SU-DHL-6 (cell line): ENCODE results near the gene GYPC.

Experiments
- H2AFZ ChIP-seq: fragments of 200-600 bp; sonication (generic); 2 replicates; pipeline ENCODE4 v1.6.1; 2014; ENCODE audit warnings: low read depth, mild to moderate bottlenecking, moderate library complexity, mixed read lengths, antibody characterized with exemption, low read length; ENCODE audit not compliant: severe bottlenecking
- H3F3A ChIP-seq: fragments of 200-600 bp; shearing (Covaris generic); 2 replicates; pipeline ENCODE4 v1.6.0; 2016; ENCODE audit warnings: antibody characterized with exemption, mild to moderate bottlenecking; ENCODE audit not compliant: insufficient read depth
- H3K27ac ChIP-seq: fragments of 200-600 bp; sonication (generic); 2 replicates; pipeline ENCODE4 v1.5.1; 2016; ENCODE audit warnings: low read depth, mild to moderate bottlenecking, low read length, moderate library complexity, mixed read lengths
- H3K27me3 ChIP-seq: fragments of 200-600 bp; sonication (generic), shearing (Covaris generic); 2 replicates; pipeline ENCODE4 v1.6.0; 2014; ENCODE audit warnings: mild to moderate bottlenecking, low read length
- H3K36me3 ChIP-seq: fragments of 200-600 bp; sonication (generic); 2 replicates; pipeline ENCODE4 v1.6.1; 2014; ENCODE audit warnings: mild to moderate bottlenecking, low read length, mixed read lengths
- H3K4me2 ChIP-seq: fragments of 300-600, 200-600 bp; shearing (Covaris generic), sonication (generic); 2 replicates; pipeline ENCODE4 v1.6.0; 2014; ENCODE audit warnings: low read length, low read depth, mild to moderate bottlenecking; ENCODE audit not compliant: poor library complexity, severe bottlenecking
- H3K4me3 ChIP-seq: fragments of 200-600 bp; sonication (generic); 2 replicates; pipeline ENCODE4 v1.5.1; 2014; ENCODE audit warnings: antibody characterized with exemption, low read length, mild to moderate bottlenecking, mixed read lengths; ENCODE audit not compliant: insufficient read depth, poor library complexity, severe bottlenecking
- H3K79me2 ChIP-seq: fragments of 200-600 bp; sonication (generic); 2 replicates; pipeline ENCODE4 v1.6.1; 2014; ENCODE audit warnings: mild to moderate bottlenecking, low read length, moderate library complexity; ENCODE audit not compliant: insufficient read depth
- H3K9ac ChIP-seq: fragments of 200-600 bp; sonication (generic); 2 replicates; pipeline ENCODE4 v1.7.0; 2014; ENCODE audit warnings: mild to moderate bottlenecking, low read length
- H3K9me2 ChIP-seq: fragments of 200-600 bp; sonication (generic); replicated peaks from 2 replicates; pipeline ENCODE4 v1.6.1; 2014; ENCODE audit warnings: low read length; ENCODE audit not compliant: insufficient read depth
- H3K9me3 ChIP-seq: fragments of 200-600 bp; sonication (generic); 2 replicates; pipeline ENCODE4 v1.6.1; 2014; ENCODE audit warnings: low read length, mixed read lengths; ENCODE audit not compliant: insufficient read depth
- H4K20me1 ChIP-seq: fragments of 200-600 bp; sonication (generic); 2 replicates; pipeline ENCODE4 v1.6.1; 2014; ENCODE audit warnings: low read depth, mild to moderate bottlenecking, antibody characterized with exemption, low read length, moderate library complexity, mixed read lengths
- CTCF ChIP-seq: fragments of 200-600 bp; sonication (generic); IDR thresholded peaks from one replicate; pipeline ENCODE4 v1.5.1; 2017; ENCODE audit warnings: antibody characterized with exemption, mild to moderate bottlenecking, low read length, moderate library complexity; ENCODE audit not compliant: insufficient read depth, poor library complexity, severe bottlenecking
- EZH2phosphoT487 ChIP-seq: fragments of 200-600 bp; sonication (generic), shearing (Covaris generic); conservative IDR thresholded peaks from 2 replicates; pipeline ENCODE4 v1.6.1; 2018; ENCODE audit warnings: mild to moderate bottlenecking, antibody characterized with exemption, low read length, moderate library complexity, mixed read lengths

Gene GYPC

GRCh38 chr2:126634273-126634861, 21.6 kb upstream of the GYPC start:
- Histone ChIP-seq H2AFZ (no peak overlapping the region), H3K9me3 (no peaks in the 10 kb centered on the region), H3K27me3 (no peaks in the 10 kb centered on the region), H3K36me3 (no peaks in the 10 kb centered on the region), H3K9ac (no peak overlapping the region), H3K79me2 (no peaks in the 10 kb centered on the region), H3K4me3 (no peak overlapping the region), H3K4me2 (no peak overlapping the region), H4K20me1 (no peaks in the 10 kb centered on the region), H3F3A (no peaks in the 10 kb centered on the region), H3K9me2 (no peaks in the 10 kb centered on the region), H3K27ac (no peak overlapping the region)
- TF ChIP-seq CTCF: peak; percentile 49
- no peak for TF ChIP-seq EZH2phosphoT487

GRCh38 chr2:126635281-126635680, 20.7 kb upstream of the GYPC start:
- H3K27ac ChIP-seq: no peak overlapping the region
- H3K79me2 ChIP-seq: no peaks in the 10 kb centered on the region
- H3K36me3 ChIP-seq: no peaks in the 10 kb centered on the region
- H3K4me3 ChIP-seq: no peak overlapping the region
- H3K4me2 ChIP-seq: no peak overlapping the region
- H3F3A ChIP-seq: no peaks in the 10 kb centered on the region
- no peaks in the 10 kb centered on the region for H4K20me1 ChIP-seq
- no peak overlapping the region for H2AFZ ChIP-seq
- no peaks in the 10 kb centered on the region for H3K9me3 ChIP-seq
- H3K27me3 ChIP-seq: no peaks in the 10 kb centered on the region
- TF ChIP-seq EZH2phosphoT487 (no peak), CTCF (no peak)
- H3K9ac ChIP-seq: no peak overlapping the region
- H3K9me2 ChIP-seq: no peaks in the 10 kb centered on the region

GRCh38 chr2:126635736-126636135, 20.2 kb upstream of the GYPC start:
- Histone ChIP-seq H3K4me2 (no peak overlapping the region), H3K36me3 (no peaks in the 10 kb centered on the region), H3K9ac (no peak overlapping the region), H3K9me3 (no peaks in the 10 kb centered on the region), H3K4me3 (no peak overlapping the region), H2AFZ (no peak overlapping the region), H4K20me1 (no peaks in the 10 kb centered on the region), H3F3A (no peaks in the 10 kb centered on the region), H3K27ac (no peak overlapping the region), H3K79me2 (no peaks in the 10 kb centered on the region), H3K9me2 (no peaks in the 10 kb centered on the region), H3K27me3 (no peaks in the 10 kb centered on the region)
- no peak for TF ChIP-seq EZH2phosphoT487
- no peak for TF ChIP-seq CTCF
